Measurements from ENCODE around the gene TMC1. TPM values are rescaled to one million over a fixed set of nuclear protein-coding genes. Genes with fewer than 3 reads are reported as not detected.

TMC1 gene
- total and polyA plus RNA-seq, 2 of the 13 experiments (the other 11 are each of a cell fraction or from before 2014, with no cell fraction given), result 0.02 to 0.03 TPM

GRCh38 chr9:72834994-72835393 lies 313.6 kb downstream of the TMC1 start (continued):
- TF ChIP-seq, protein P1, sequence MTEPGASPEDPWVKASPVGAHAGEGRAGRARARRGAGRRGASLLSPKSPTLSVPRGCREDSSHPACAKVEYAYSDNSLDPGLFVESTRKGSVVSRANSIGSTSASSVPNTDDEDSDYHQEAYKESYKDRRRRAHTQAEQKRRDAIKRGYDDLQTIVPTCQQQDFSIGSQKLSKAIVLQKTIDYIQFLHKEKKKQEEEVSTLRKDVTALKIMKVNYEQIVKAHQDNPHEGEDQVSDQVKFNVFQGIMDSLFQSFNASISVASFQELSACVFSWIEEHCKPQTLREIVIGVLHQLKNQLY (CRISPR knock-in tag; IDR thresholded peaks at IDR 0.05), result 0 out of 2 replicates have a peak, but pooled peaks have one; percentile 16
- TF ChIP-seq ZBTB8A (CRISPR knock-in tag; IDR thresholded peaks at IDR 0.05; ENCODE audit: borderline replicate concordance, low read depth) (no peak), ELF3 (CRISPR knock-in tag; IDR thresholded peaks at IDR 0.05) (peak; percentile 65; the same call in 1 of the 2 replicates), ZNF629 (CRISPR knock-in tag; conservative IDR thresholded peaks at IDR 0.05) (no peak), ZNF891 (CRISPR knock-in tag; IDR thresholded peaks at IDR 0.05) (no peak), ZNF34 (CRISPR knock-in tag; IDR thresholded peaks at IDR 0.05; ENCODE audit: borderline replicate concordance) (no peak), JUND (CRISPR knock-in tag; IDR thresholded peaks at IDR 0.05) (no peak), ZNF615 (CRISPR knock-in tag; IDR thresholded peaks at IDR 0.05; ENCODE audit: borderline replicate concordance) (no peak), TOE1 (CRISPR knock-in tag; IDR thresholded peaks at IDR 0.05) (no peak), ZNF251 (CRISPR knock-in tag; IDR thresholded peaks at IDR 0.05) (no peak), ZFYVE20 (CRISPR knock-in tag; IDR thresholded peaks at IDR 0.05; ENCODE audit: borderline replicate concordance, low read depth) (no peak), ZNF558 (CRISPR knock-in tag; IDR thresholded peaks at IDR 0.05; ENCODE audit: borderline replicate concordance) (no peak), NR2C2 (CRISPR knock-in tag; IDR thresholded peaks at IDR 0.05; ENCODE audit: borderline replicate concordance) (peak; percentile 67), HMG20A (CRISPR knock-in tag; IDR thresholded peaks at IDR 0.05; ENCODE audit: borderline replicate concordance) (peak; percentile 84; the same call in 1 of the 2 replicates), RARG (CRISPR knock-in tag; IDR thresholded peaks at IDR 0.05; ENCODE audit: low read depth) (no peak), SIN3A (IDR thresholded peaks at IDR 0.05; ENCODE audit: borderline replicate concordance, low read depth, low read length) (no peak), HIC2 (CRISPR knock-in tag; IDR thresholded peaks at IDR 0.05; ENCODE audit: low read depth) (no peak), FOXK1 (CRISPR knock-in tag; IDR thresholded peaks at IDR 0.05; ENCODE audit: borderline replicate concordance, low read depth) (peak; percentile 51; the same call in 1 of the 2 replicates), MYC (CRISPR knock-in tag; IDR thresholded peaks at IDR 0.05; ENCODE audit: borderline replicate concordance) (no peak)
- TF ChIP-seq, protein P2, sequence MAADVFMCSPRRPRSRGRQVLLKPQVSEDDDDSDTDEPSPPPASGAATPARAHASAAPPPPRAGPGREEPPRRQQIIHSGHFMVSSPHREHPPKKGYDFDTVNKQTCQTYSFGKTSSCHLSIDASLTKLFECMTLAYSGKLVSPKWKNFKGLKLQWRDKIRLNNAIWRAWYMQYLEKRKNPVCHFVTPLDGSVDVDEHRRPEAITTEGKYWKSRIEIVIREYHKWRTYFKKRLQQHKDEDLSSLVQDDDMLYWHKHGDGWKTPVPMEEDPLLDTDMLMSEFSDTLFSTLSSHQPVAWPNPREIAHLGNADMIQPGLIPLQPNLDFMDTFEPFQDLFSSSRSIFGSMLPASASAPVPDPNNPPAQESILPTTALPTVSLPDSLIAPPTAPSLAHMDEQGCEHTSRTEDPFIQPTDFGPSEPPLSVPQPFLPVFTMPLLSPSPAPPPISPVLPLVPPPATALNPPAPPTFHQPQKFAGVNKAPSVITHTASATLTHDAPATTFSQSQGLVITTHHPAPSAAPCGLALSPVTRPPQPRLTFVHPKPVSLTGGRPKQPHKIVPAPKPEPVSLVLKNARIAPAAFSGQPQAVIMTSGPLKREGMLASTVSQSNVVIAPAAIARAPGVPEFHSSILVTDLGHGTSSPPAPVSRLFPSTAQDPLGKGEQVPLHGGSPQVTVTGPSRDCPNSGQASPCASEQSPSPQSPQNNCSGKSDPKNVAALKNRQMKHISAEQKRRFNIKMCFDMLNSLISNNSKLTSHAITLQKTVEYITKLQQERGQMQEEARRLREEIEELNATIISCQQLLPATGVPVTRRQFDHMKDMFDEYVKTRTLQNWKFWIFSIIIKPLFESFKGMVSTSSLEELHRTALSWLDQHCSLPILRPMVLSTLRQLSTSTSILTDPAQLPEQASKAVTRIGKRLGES (CRISPR knock-in tag; IDR thresholded peaks at IDR 0.05; ENCODE audit: borderline replicate concordance), result no peak
- TF ChIP-seq, protein P3, sequence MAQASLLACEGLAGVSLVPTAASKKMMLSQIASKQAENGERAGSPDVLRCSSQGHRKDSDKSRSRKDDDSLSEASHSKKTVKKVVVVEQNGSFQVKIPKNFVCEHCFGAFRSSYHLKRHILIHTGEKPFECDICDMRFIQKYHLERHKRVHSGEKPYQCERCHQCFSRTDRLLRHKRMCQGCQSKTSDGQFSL (CRISPR knock-in tag; IDR thresholded peaks at IDR 0.05), result no peak
- TF ChIP-seq, protein P4, sequence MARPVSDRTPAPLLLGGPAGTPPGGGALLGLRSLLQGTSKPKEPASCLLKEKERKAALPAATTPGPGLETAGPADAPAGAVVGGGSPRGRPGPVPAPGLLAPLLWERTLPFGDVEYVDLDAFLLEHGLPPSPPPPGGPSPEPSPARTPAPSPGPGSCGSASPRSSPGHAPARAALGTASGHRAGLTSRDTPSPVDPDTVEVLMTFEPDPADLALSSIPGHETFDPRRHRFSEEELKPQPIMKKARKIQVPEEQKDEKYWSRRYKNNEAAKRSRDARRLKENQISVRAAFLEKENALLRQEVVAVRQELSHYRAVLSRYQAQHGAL (CRISPR knock-in tag; IDR thresholded peaks at IDR 0.05; ENCODE audit: not compliant biosample characterization), result no peak
- TF ChIP-seq, protein P5, sequence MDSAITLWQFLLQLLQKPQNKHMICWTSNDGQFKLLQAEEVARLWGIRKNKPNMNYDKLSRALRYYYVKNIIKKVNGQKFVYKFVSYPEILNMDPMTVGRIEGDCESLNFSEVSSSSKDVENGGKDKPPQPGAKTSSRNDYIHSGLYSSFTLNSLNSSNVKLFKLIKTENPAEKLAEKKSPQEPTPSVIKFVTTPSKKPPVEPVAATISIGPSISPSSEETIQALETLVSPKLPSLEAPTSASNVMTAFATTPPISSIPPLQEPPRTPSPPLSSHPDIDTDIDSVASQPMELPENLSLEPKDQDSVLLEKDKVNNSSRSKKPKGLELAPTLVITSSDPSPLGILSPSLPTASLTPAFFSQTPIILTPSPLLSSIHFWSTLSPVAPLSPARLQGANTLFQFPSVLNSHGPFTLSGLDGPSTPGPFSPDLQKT (CRISPR knock-in tag; IDR thresholded peaks at IDR 0.05; ENCODE audit: borderline replicate concordance), result no peak

Data from HepG2 (cell line).